Measurements from ENCODE around the gene DCTN4. TPM values are rescaled to one million over a fixed set of nuclear protein-coding genes. Genes with fewer than 3 reads are reported as not detected.

DCTN4 gene
- total RNA-seq, 8 experiments from 2014 or later: 59.6 to 90.8 (median 77.3) TPM

DNA sequence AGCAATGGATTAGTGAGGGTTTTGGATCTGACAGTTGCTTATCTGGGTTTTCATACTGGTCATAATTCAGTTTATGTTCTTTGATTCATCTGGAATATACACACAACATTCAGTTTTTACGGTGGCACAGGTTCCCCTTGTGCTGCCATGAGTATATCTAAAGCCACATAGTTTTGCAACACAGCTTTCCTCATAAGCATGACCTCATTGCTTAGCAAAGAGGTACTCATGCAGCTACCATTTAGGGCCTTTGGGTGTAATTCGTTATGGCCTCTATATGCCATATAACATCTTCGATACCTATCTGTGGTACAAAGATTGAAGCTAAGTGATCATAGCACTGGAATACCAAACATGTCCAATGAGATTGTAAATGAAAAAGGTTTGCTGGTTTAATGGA is 55.1 kb downstream of the DCTN4 start:
- WGBS, 10 experiments: 57 to 100% (median 78%) methylated on average over 1 to 3 of the region's 3 CpGs; no CpG with 5 or more reads in 2 of the 10 experiments
- Histone ChIP-seq H3K27ac (no peak overlapping the region), H3K4me3 (no peak overlapping the region), H3K4me1 (replicated peaks in 1 of 2) (peaks cover 5 to 13% of the 10 kb centered on the region in 2 donors)
- in situ Hi-C loops (cut with MboI; ENCODE audit: low pct_unique_long_range_greater_than_20kb in 2 of 9, low sequenced_read_pairs in 9 of 9, unreplicated experiment in 9 of 9): loop anchor here in 1 of 9 experiments (25.0 kb wide), 1 partner anchor 141 kb away; no protein-coding TSS in a partner anchor
- ATAC-seq (replicated peaks in 6 of 8): no peak

DNA sequence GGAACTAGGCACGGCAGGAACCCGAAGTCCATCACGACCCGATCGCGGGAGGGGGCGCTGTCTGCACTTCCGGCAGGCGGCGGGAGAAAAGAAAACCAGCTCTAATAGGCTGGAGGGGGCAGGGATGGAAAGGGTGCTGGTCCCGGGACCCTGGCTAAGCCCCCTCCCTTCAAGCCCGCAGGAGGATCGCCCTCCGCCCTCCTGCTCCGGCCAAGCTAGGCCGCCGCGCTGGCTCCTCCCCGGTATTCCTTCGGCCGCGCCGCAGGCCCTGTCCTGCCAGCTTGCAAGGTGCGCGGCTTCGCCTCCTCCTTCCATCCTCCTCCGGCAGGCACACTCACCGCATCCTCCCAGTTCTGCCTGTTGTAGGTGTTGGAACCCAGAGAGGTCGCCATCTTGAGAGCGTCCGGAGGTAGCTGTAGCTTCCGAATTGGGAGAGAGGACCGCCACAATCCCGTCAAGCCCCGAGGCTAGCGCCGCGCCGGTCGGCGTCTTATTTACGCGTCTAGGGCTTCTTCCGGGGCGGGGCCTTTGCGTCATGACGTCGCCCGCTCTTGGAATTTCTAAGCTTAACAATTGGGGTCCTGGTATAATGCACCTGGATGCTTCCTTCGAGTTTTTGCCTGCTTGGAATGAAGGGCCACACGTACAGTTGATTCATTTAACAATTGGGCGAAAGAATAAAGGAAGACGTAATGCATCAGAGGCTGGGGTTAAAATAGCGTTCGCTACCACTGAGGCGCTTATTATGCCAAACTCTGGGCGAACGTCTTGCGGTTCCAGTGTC is 58.0 kb downstream of the DCTN4 start, which contains the start of gene RBM22:
Gene RBM22, minus strand, starts transcription at position 469 of the 784 bp plus-strand sequence. Its CDS starts 77 bp downstream, at position 392.
- WGBS, 10 experiments: 0 to 4% (median 0%) methylated on average over 2 to 17 of the region's 59 CpGs; no CpG with 5 or more reads in 4 of the 10 experiments
- peak within 1 kb of the TSS; percentile 96 to 99 for H3K27ac ChIP-seq
- peaks cover 5 to 13% of the 10 kb centered on the region in 2 donors for H3K4me1 ChIP-seq (replicated peaks in 1 of 2)
- peak; percentile 92 to 97 (median 96) for ATAC-seq (replicated peaks in 6 of 8)
- in situ Hi-C loops (cut with MboI; ENCODE audit: low pct_unique_long_range_greater_than_20kb in 2 of 9, low sequenced_read_pairs in 9 of 9, unreplicated experiment in 9 of 9): loop anchor here in 1 of 9 experiments (25.0 kb wide), 1 partner anchor 138 kb away; no protein-coding TSS in a partner anchor
- peak within 1 kb of the TSS; percentile 79 to 99 (median 91) for H3K4me3 ChIP-seq

DNA sequence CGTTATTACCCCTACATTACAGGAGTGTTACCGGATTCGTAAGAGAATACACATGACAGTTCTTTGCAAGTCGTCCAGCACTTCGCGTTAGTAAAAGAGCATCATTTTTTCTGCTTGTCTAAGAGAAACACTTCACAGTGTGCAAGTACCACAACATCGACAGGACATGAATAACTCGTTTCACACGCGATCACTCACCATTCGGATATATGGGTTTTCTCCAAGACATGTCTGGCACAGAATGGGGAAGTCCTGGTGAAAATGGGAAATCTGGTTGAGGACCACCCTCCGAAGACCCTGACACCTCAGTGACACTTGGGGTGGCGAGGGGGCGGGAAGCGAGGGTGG is 58.6 kb downstream of the DCTN4 start:
- H3K4me3 ChIP-seq: peak overlapping the region; percentile 79 to 99 (median 91)
- 0 to 60% (median 5%) methylated on average over 1 to 6 of the region's 15 CpGs; no CpG with 5 or more reads in 1 of the 10 experiments for WGBS, 10 experiments
- peak in 3 of 8 experiments; percentile 1 to 2 (median 2) for ATAC-seq (replicated peaks in 6 of 8)
- in situ Hi-C loops (cut with MboI; ENCODE audit: low pct_unique_long_range_greater_than_20kb in 2 of 9, low sequenced_read_pairs in 9 of 9, unreplicated experiment in 9 of 9): loop anchor here in 1 of 9 experiments (25.0 kb wide), 1 partner anchor 138 kb away; no protein-coding TSS in a partner anchor
- peak overlapping the region; percentile 96 to 99 for H3K27ac ChIP-seq
- H3K4me1 ChIP-seq (replicated peaks in 1 of 2): peaks cover 5 to 13% of the 10 kb centered on the region in 2 donors

DNA sequence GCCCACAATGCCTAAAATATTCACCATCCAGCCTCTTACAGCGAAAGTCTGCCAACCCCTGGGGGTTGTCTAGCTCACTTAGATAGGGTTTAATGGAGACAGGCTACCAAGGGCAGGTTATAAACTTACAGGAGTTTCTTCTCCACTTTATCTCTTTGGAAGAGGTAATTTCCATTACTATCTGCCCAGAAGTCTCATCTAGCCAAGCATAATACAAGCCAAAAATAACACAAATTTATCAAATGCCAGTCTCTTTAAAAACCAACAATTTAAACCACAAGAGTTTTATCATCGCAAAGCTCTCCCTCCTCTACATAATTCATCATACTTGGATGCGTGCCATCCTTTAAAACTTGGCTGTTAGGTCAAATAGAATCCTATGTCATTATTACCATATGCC is 64.2 kb downstream of the DCTN4 start:
- in situ Hi-C loops (cut with MboI; ENCODE audit: low pct_unique_long_range_greater_than_20kb in 2 of 9, low sequenced_read_pairs in 9 of 9, unreplicated experiment in 9 of 9): no loop called here
- no peak overlapping the region for H3K27ac ChIP-seq
- WGBS, 10 experiments: 25 to 100% (median 94%) methylated on average over 1 to 3 of the region's 3 CpGs
- ATAC-seq (replicated peaks in 6 of 8): peak in 1 of 8 experiments; percentile 72
- H3K4me3 ChIP-seq: no peak overlapping the region
- peaks cover 4% of the 10 kb centered on the region in 2 donors for H3K4me1 ChIP-seq (replicated peaks in 1 of 2)

DNA sequence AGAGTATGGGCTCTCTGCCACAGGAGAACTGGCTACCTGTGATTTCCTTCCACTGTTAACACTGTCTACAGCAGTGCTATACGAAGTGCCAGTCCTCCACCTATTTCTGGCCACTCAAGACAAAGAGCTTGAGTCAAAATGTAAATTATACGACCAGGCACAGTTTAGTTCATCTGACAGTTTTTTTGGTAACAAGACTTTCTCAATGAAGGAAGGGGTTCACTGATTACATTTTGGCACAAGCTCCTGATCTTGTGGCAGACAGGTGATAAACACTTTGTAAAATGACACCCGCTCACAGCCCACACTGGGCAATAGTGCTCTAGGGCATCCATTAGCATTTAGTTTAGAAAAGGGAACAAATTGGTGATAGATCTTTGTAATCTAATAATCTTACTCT is 66.5 kb downstream of the DCTN4 start:
- Histone ChIP-seq H3K4me3 (no peak overlapping the region), H3K27ac (no peak overlapping the region), H3K4me1 (replicated peaks in 1 of 2) (no peaks in the 10 kb centered on the region)
- in situ Hi-C loops (cut with MboI; ENCODE audit: low pct_unique_long_range_greater_than_20kb in 2 of 9, low sequenced_read_pairs in 9 of 9, unreplicated experiment in 9 of 9): no loop called here
- WGBS, 10 experiments: 80 to 100% (median 100%) methylated on average over 1 to 3 of the region's 3 CpGs; no CpG with 5 or more reads in 1 of the 10 experiments
- ATAC-seq (replicated peaks in 6 of 8): no peak

DNA sequence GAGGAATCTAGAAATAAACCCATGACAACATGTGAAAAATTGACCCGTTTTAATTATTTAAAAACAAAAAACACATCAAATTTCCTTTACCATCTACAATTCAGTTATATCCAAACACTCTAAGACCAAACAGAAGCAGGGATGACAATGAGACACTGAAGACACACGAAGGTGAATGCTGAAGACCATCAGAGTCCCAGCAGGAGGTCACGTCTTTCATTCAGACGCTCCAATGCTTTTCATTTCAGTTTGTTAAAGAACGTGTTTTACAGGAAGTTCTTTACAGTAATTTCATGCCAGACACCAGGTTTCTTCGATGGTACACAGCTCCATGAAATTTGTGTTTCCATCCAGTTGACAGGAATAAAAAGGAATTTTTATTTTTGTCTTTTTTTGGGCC is 68.1 kb downstream of the DCTN4 start:
- WGBS, 10 experiments: 39 to 100% (median 80%) methylated on average over 1 to 6 of the region's 6 CpGs; no CpG with 5 or more reads in 1 of the 10 experiments
- Histone ChIP-seq H3K27ac (no peak overlapping the region), H3K4me3 (no peak overlapping the region), H3K4me1 (replicated peaks in 1 of 2) (no peaks in the 10 kb centered on the region)
- in situ Hi-C loops (cut with MboI; ENCODE audit: low pct_unique_long_range_greater_than_20kb in 2 of 9, low sequenced_read_pairs in 9 of 9, unreplicated experiment in 9 of 9): no loop called here
- no peak for ATAC-seq (replicated peaks in 6 of 8)

DNA sequence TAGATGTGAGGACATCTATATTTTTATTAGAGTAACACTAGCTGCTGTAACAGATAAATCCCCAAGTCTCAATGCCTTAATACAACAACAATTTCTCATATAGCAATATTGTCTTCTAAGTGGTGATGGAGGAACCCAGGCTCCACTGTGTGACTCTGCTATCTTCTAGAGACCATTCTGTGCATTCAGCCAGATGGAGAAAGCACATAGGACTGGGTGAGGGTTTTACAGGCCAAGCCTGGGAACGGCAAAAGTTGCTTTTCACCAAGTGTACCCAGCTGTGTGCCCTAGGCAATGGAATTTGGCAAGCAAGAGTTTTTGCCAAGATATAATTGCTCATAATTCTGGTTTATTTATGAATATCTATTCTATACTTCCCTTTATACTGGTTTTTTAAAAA is 69.7 kb downstream of the DCTN4 start:
- Histone ChIP-seq H3K27ac (no peak overlapping the region), H3K4me1 (replicated peaks in 1 of 2) (no peaks in the 10 kb centered on the region), H3K4me3 (no peak overlapping the region)
- 71 to 100% (median 100%) methylated on average over 1 of the region's 1 CpG; no CpG with 5 or more reads in 3 of the 10 experiments for WGBS, 10 experiments
- in situ Hi-C loops (cut with MboI; ENCODE audit: low pct_unique_long_range_greater_than_20kb in 2 of 9, low sequenced_read_pairs in 9 of 9, unreplicated experiment in 9 of 9): no loop called here
- peak in 1 of 8 experiments; percentile 80 for ATAC-seq (replicated peaks in 6 of 8)

DNA sequence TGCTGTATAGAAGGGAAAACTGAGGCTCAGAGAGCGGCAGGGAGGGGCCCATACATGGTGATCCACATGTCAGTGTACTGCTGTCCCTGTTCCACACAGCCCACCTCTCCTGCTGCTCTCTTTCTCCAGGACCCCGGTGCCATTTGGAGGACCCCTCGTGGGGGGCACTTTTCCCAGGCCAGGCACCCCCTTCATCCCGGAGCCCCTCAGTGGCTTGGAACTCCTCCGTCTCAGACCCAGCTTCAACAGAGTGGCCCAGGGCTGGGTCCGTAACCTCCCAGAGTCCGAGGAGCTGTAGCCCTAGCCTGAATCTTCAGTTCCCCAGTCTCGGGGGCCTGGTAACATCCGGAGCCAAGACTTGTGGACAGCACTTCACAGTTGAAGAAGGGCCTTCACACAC is 82.2 kb downstream of the DCTN4 start:
- in situ Hi-C loops (cut with MboI; ENCODE audit: low pct_unique_long_range_greater_than_20kb in 2 of 9, low sequenced_read_pairs in 9 of 9, unreplicated experiment in 9 of 9): no loop called here
- Histone ChIP-seq H3K4me1 (replicated peaks in 1 of 2) (no peaks in the 10 kb centered on the region), H3K4me3 (no peak overlapping the region), H3K27ac (no peak overlapping the region)
- WGBS, 10 experiments: 70 to 100% (median 100%) methylated on average over 1 to 3 of the region's 9 CpGs; no CpG with 5 or more reads in 3 of the 10 experiments
- ATAC-seq (replicated peaks in 6 of 8): no peak

DNA sequence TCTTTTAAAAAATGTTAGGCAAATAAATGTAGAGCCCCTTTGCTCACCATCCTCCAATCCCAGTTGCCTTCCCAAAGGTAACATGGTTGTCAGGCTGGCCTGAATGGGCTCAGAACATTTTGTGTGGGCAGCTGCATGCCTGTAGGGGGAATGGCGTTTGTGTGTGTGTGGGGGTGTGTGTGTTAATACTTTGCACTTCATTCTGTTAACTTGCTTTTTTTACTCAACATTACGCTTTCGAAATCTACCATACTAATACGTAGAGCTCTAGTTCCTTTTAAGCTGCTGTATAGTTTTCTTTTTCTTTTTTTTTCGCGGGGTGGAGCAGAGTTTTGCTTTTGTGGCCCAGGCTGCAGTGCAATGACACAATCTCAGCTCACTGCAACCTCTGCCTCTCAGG is 83.7 kb downstream of the DCTN4 start:
- in situ Hi-C loops (cut with MboI; ENCODE audit: low pct_unique_long_range_greater_than_20kb in 2 of 9, low sequenced_read_pairs in 9 of 9, unreplicated experiment in 9 of 9): no loop called here
- Histone ChIP-seq H3K4me1 (replicated peaks in 1 of 2) (no peaks in the 10 kb centered on the region), H3K27ac (no peak overlapping the region), H3K4me3 (no peak overlapping the region)
- no peak for ATAC-seq (replicated peaks in 6 of 8)
- 56 to 100% (median 87%) methylated on average over 1 to 6 of the region's 6 CpGs; no CpG with 5 or more reads in 1 of the 10 experiments for WGBS, 10 experiments

DNA sequence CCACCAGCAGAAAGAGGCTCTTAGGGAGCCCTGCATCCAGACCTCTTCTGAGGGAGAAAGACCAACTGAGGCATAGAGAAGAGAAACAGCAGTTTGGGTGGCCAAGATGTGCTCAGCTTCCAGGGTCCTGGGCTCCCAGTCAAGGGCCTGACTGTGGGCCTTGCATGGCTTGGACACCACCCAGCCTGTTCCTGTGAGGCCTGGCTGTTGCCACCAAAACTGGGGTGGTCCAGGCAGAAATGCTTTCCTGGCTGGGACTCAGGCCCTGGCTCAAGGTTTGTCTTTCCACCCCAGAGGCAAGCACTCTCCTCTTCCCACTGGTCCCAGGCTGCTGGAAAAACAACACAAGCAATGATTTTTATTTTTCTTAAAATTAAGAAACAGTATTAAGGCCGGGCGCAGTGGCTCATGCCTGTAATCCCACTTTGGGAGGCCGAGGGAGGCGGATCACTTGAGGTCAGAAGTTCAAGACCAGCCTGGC is 84.4 kb downstream of the DCTN4 start:
- in situ Hi-C loops (cut with MboI; ENCODE audit: low pct_unique_long_range_greater_than_20kb in 2 of 9, low sequenced_read_pairs in 9 of 9, unreplicated experiment in 9 of 9): loop anchor here in 6 of 9 experiments (25.0 kb wide), 2 partner anchors 112 to 212 kb away; no protein-coding TSS in a partner anchor
- H3K4me1 ChIP-seq (replicated peaks in 1 of 2): no peaks in the 10 kb centered on the region
- ATAC-seq (replicated peaks in 6 of 8): no peak
- no peak overlapping the region for H3K4me3 ChIP-seq
- 80 to 100% (median 93%) methylated on average over 1 to 4 of the region's 4 CpGs; no CpG with 5 or more reads in 4 of the 10 experiments for WGBS, 10 experiments
- H3K27ac ChIP-seq: no peak overlapping the region

DNA sequence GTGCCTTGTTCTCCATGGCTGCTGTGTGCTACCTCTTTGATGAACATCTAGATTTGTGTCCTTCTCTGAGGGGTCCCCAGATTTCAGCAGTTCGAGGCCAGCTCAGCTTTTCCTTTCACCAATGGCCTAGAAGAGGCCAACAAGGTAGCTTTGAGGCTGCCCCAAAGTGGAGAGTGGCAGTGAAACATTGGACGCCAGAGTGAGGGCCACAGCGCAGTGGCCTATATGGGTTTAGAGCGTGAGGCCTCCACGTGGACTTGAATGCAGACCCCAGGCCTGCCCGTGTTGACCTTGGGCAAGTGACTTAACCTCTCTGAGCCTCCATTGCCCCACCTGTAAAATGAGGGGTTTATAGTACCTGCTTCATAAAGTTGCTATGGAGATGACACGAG is 85.9 kb downstream of the DCTN4 start:
- no peak for ATAC-seq (replicated peaks in 6 of 8)
- Histone ChIP-seq H3K27ac (no peak overlapping the region), H3K4me1 (replicated peaks in 1 of 2) (no peaks in the 10 kb centered on the region), H3K4me3 (peak overlapping the region in 1 of 5 donors; percentile 39)
- in situ Hi-C loops (cut with MboI; ENCODE audit: low pct_unique_long_range_greater_than_20kb in 2 of 9, low sequenced_read_pairs in 9 of 9, unreplicated experiment in 9 of 9): loop anchor here in 6 of 9 experiments (25.0 kb wide), 2 partner anchors 111 to 211 kb away; no protein-coding TSS in a partner anchor
- WGBS, 10 experiments: 20 to 100% (median 90%) methylated on average over 1 to 5 of the region's 7 CpGs; no CpG with 5 or more reads in 3 of the 10 experiments

DNA sequence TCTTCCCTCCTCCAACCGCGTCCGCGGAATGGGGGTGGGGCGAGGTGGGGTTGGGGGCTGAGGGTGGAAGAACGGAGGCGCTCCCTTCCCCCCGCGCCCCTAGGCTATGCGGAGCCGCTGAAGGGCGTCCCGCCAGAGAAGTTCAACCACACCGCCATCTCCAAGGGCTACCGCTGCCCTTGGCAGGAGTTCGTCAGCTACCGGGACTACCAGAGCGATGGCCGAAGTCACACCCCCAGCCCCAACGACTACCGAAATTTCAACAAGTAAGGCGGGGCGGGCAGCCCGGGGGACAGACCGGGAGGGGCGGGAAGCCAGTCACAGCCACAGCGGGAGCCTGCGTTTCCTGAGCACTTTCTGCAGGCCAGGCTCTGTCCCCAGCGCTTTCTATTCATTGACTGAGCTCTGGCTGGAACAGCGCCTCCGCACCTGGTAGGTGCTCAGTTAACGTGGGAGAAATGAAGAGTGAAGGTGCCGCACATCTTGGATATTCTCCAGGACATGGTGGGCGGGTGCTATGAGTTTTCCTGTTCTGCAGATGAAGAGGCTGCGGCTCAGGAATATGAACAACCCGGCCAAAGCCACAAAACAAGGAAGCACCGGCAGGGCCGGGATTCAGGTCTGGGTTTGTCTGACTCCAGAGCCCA is 86.5 kb downstream of the DCTN4 start:
- peak; percentile 20 to 75 (median 74) for ATAC-seq (replicated peaks in 6 of 8)
- no peaks in the 10 kb centered on the region for H3K4me1 ChIP-seq (replicated peaks in 1 of 2)
- WGBS, 10 experiments: 0 to 55% (median 30%) methylated on average over 2 to 6 of the region's 38 CpGs; no CpG with 5 or more reads in 3 of the 10 experiments

More for the DNA sequence above, 86.5 kb downstream of the DCTN4 start:
- in situ Hi-C loops (cut with MboI; ENCODE audit: low pct_unique_long_range_greater_than_20kb in 2 of 9, low sequenced_read_pairs in 9 of 9, unreplicated experiment in 9 of 9): loop anchor here in 6 of 9 experiments (25.0 kb wide), 2 partner anchors 110 to 210 kb away; no protein-coding TSS in a partner anchor
- Histone ChIP-seq H3K4me3 (peak overlapping the region; percentile 21 to 39 (median 30)), H3K27ac (no peak overlapping the region)

Measured in motor neuron (in vitro differentiated cells).